ENCODE results near the gene CCBE1.

CCBE1 gene

GRCh38 chr18:59561612-59562011, 135.6 kb downstream of the CCBE1 start:
- Histone ChIP-seq H2BK12ac (ENCODE audit: low read length in 2 of 2) (no peak overlapping the region), H3K23ac (ENCODE audit: low read length in 2 of 2) (no peak overlapping the region), H2BK15ac (ENCODE audit: low read depth, poor library complexity, severe bottlenecking) (no peak overlapping the region), H3K9ac (ENCODE audit: low read length) (no peak overlapping the region), H2BK120ac (ENCODE audit: low read depth, low read length) (no peak overlapping the region), H3K4me2 (ENCODE audit: low read length, poor library complexity, severe bottlenecking) (no peak overlapping the region), H2BK5ac (ENCODE audit: low read depth, low read length, poor library complexity, severe bottlenecking) (no peak overlapping the region), H3K27ac (ENCODE audit: low read length, poor library complexity, severe bottlenecking) (no peak overlapping the region), H3K4me1 (ENCODE audit: control insufficient read depth, insufficient read depth, low read depth, low read length) (no peaks in the 10 kb centered on the region), H2AFZ (ENCODE audit: low read depth, low read length) (no peak overlapping the region), H2AK5ac (ENCODE audit: low read length, severe bottlenecking) (no peak overlapping the region), H3K4ac (ENCODE audit: low read depth in 1 of 2, low read length in 2 of 2) (no peak overlapping the region), H3K9me3 (ENCODE audit: control insufficient read depth, low read length) (no peaks in the 10 kb centered on the region), H3K36me3 (ENCODE audit: control insufficient read depth in 1 of 2, insufficient read depth in 2 of 2, low read depth in 1 of 2, low read length in 2 of 2) (no peaks in the 10 kb centered on the region), H3K14ac (ENCODE audit: low read length in 2 of 2) (no peak overlapping the region), H3K27me3 (ENCODE audit: control insufficient read depth in 1 of 2, insufficient read depth in 1 of 2, low read length in 2 of 2) (no peaks in the 10 kb centered on the region), H3K4me3 (ENCODE audit: insufficient read depth in 1 of 2, low read depth in 1 of 2, low read length in 2 of 2) (no peak overlapping the region), H3K79me1 (replicated peaks; ENCODE audit: low read length, poor library complexity, severe bottlenecking) (no peaks in the 10 kb centered on the region), H4K91ac (ENCODE audit: low read length) (no peak overlapping the region), H4K8ac (ENCODE audit: low read length) (no peak overlapping the region), H3K18ac (ENCODE audit: low read depth in 1 of 2, low read length in 2 of 2) (no peak overlapping the region)
- WGBS = 89% methylated on average over 5 of the region's 5 CpGs
- no peak for DNase-seq

GRCh38 chr18:59560556-59560955, 136.7 kb downstream of the CCBE1 start:
- H3K4me1 ChIP-seq (ENCODE audit: control insufficient read depth, insufficient read depth, low read depth, low read length) = no peaks in the 10 kb centered on the region
- H3K23ac ChIP-seq (ENCODE audit: low read length in 2 of 2) = no peak overlapping the region
- H3K9ac ChIP-seq (ENCODE audit: low read length) = no peak overlapping the region
- H3K36me3 ChIP-seq (ENCODE audit: control insufficient read depth in 1 of 2, insufficient read depth in 2 of 2, low read depth in 1 of 2, low read length in 2 of 2) = no peaks in the 10 kb centered on the region
- no peak overlapping the region for H3K4me3 ChIP-seq (ENCODE audit: insufficient read depth in 1 of 2, low read depth in 1 of 2, low read length in 2 of 2)
- H3K27ac ChIP-seq (ENCODE audit: low read length, poor library complexity, severe bottlenecking) = no peak overlapping the region
- no peak overlapping the region for H3K4ac ChIP-seq (ENCODE audit: low read depth in 1 of 2, low read length in 2 of 2)
- no peak overlapping the region for H2AK5ac ChIP-seq (ENCODE audit: low read length, severe bottlenecking)
- no peak overlapping the region for H3K14ac ChIP-seq (ENCODE audit: low read length in 2 of 2)
- 84% methylated on average over 7 of the region's 7 CpGs for WGBS
- H3K18ac ChIP-seq (ENCODE audit: low read depth in 1 of 2, low read length in 2 of 2) = no peak overlapping the region
- no peaks in the 10 kb centered on the region for H3K27me3 ChIP-seq (ENCODE audit: control insufficient read depth in 1 of 2, insufficient read depth in 1 of 2, low read length in 2 of 2)
- no peak overlapping the region for H2BK120ac ChIP-seq (ENCODE audit: low read depth, low read length)
- H2BK15ac ChIP-seq (ENCODE audit: low read depth, poor library complexity, severe bottlenecking) = no peak overlapping the region
- no peak overlapping the region for H2BK12ac ChIP-seq (ENCODE audit: low read length in 2 of 2)
- H3K4me2 ChIP-seq (ENCODE audit: low read length, poor library complexity, severe bottlenecking) = no peak overlapping the region
- no peaks in the 10 kb centered on the region for H3K9me3 ChIP-seq (ENCODE audit: control insufficient read depth, low read length)
- no peak overlapping the region for H4K8ac ChIP-seq (ENCODE audit: low read length)
- H4K91ac ChIP-seq (ENCODE audit: low read length) = no peak overlapping the region
- H3K79me1 ChIP-seq (replicated peaks; ENCODE audit: low read length, poor library complexity, severe bottlenecking) = no peaks in the 10 kb centered on the region
- DNase-seq = no peak
- H2BK5ac ChIP-seq (ENCODE audit: low read depth, low read length, poor library complexity, severe bottlenecking) = no peak overlapping the region
- no peak overlapping the region for H2AFZ ChIP-seq (ENCODE audit: low read depth, low read length)

GRCh38 chr18:59559528-59559927, 137.7 kb downstream of the CCBE1 start:
- DNase-seq = no peak
- no peak overlapping the region for H3K4ac ChIP-seq (ENCODE audit: low read depth in 1 of 2, low read length in 2 of 2)
- H3K14ac ChIP-seq (ENCODE audit: low read length in 2 of 2) = no peak overlapping the region
- H4K8ac ChIP-seq (ENCODE audit: low read length) = no peak overlapping the region
- no peaks in the 10 kb centered on the region for H3K27me3 ChIP-seq (ENCODE audit: control insufficient read depth in 1 of 2, insufficient read depth in 1 of 2, low read length in 2 of 2)
- H3K9me3 ChIP-seq (ENCODE audit: control insufficient read depth, low read length) = no peaks in the 10 kb centered on the region
- no peaks in the 10 kb centered on the region for H3K36me3 ChIP-seq (ENCODE audit: control insufficient read depth in 1 of 2, insufficient read depth in 2 of 2, low read depth in 1 of 2, low read length in 2 of 2)
- no peaks in the 10 kb centered on the region for H3K79me1 ChIP-seq (replicated peaks; ENCODE audit: low read length, poor library complexity, severe bottlenecking)
- no peak overlapping the region for H2BK12ac ChIP-seq (ENCODE audit: low read length in 2 of 2)
- no peak overlapping the region for H2BK120ac ChIP-seq (ENCODE audit: low read depth, low read length)
- H3K9ac ChIP-seq (ENCODE audit: low read length) = no peak overlapping the region
- no peak overlapping the region for H3K27ac ChIP-seq (ENCODE audit: low read length, poor library complexity, severe bottlenecking)
- no peak overlapping the region for H4K91ac ChIP-seq (ENCODE audit: low read length)
- WGBS = 75% methylated on average over 7 of the region's 7 CpGs
- H2BK5ac ChIP-seq (ENCODE audit: low read depth, low read length, poor library complexity, severe bottlenecking) = no peak overlapping the region
- no peak overlapping the region for H2AK5ac ChIP-seq (ENCODE audit: low read length, severe bottlenecking)
- H2AFZ ChIP-seq (ENCODE audit: low read depth, low read length) = no peak overlapping the region
- H3K4me3 ChIP-seq (ENCODE audit: insufficient read depth in 1 of 2, low read depth in 1 of 2, low read length in 2 of 2) = no peak overlapping the region
- no peak overlapping the region for H3K23ac ChIP-seq (ENCODE audit: low read length in 2 of 2)
- H2BK15ac ChIP-seq (ENCODE audit: low read depth, poor library complexity, severe bottlenecking) = no peak overlapping the region
- H3K4me1 ChIP-seq (ENCODE audit: control insufficient read depth, insufficient read depth, low read depth, low read length) = no peaks in the 10 kb centered on the region
- no peak overlapping the region for H3K18ac ChIP-seq (ENCODE audit: low read depth in 1 of 2, low read length in 2 of 2)
- H3K4me2 ChIP-seq (ENCODE audit: low read length, poor library complexity, severe bottlenecking) = no peak overlapping the region

- no peak overlapping the region for H2BK12ac ChIP-seq (ENCODE audit: low read length in 2 of 2)
- no peaks in the 10 kb centered on the region for H3K79me1 ChIP-seq (replicated peaks; ENCODE audit: low read length, poor library complexity, severe bottlenecking)
- H2AFZ ChIP-seq (ENCODE audit: low read depth, low read length) = no peak overlapping the region
- H3K9ac ChIP-seq (ENCODE audit: low read length) = no peak overlapping the region
- H3K4ac ChIP-seq (ENCODE audit: low read depth in 1 of 2, low read length in 2 of 2) = no peak overlapping the region
- no peaks in the 10 kb centered on the region for H3K36me3 ChIP-seq (ENCODE audit: control insufficient read depth in 1 of 2, insufficient read depth in 2 of 2, low read depth in 1 of 2, low read length in 2 of 2)
- H3K4me3 ChIP-seq (ENCODE audit: insufficient read depth in 1 of 2, low read depth in 1 of 2, low read length in 2 of 2) = no peak overlapping the region
- no peak for DNase-seq
- H2BK120ac ChIP-seq (ENCODE audit: low read depth, low read length) = no peak overlapping the region
- no peak overlapping the region for H2BK5ac ChIP-seq (ENCODE audit: low read depth, low read length, poor library complexity, severe bottlenecking)
- no peak overlapping the region for H4K91ac ChIP-seq (ENCODE audit: low read length)
- no peak overlapping the region for H3K27ac ChIP-seq (ENCODE audit: low read length, poor library complexity, severe bottlenecking)
- no peaks in the 10 kb centered on the region for H3K9me3 ChIP-seq (ENCODE audit: control insufficient read depth, low read length)
- no peak overlapping the region for H3K23ac ChIP-seq (ENCODE audit: low read length in 2 of 2)
- H3K14ac ChIP-seq (ENCODE audit: low read length in 2 of 2) = no peak overlapping the region
- no peak overlapping the region for H3K4me2 ChIP-seq (ENCODE audit: low read length, poor library complexity, severe bottlenecking)
- no peak overlapping the region for H3K18ac ChIP-seq (ENCODE audit: low read depth in 1 of 2, low read length in 2 of 2)
- no peaks in the 10 kb centered on the region for H3K27me3 ChIP-seq (ENCODE audit: control insufficient read depth in 1 of 2, insufficient read depth in 1 of 2, low read length in 2 of 2)
- no peak overlapping the region for H2AK5ac ChIP-seq (ENCODE audit: low read length, severe bottlenecking)
- H3K4me1 ChIP-seq (ENCODE audit: control insufficient read depth, insufficient read depth, low read depth, low read length) = no peaks in the 10 kb centered on the region
- H4K8ac ChIP-seq (ENCODE audit: low read length) = no peak overlapping the region
- 67% methylated on average over 6 of the region's 7 CpGs for WGBS
- H2BK15ac ChIP-seq (ENCODE audit: low read depth, poor library complexity, severe bottlenecking) = no peak overlapping the region
These were observed 141.1 kb downstream of the CCBE1 start for GRCh38 chr18:59555995-59556659.

All from mesenchymal stem cell (in vitro differentiated cells and primary cell).